GM10847 (cell line): ENCODE results near the gene PRR18.

Experiments
- POLR2A ChIP-seq: IDR thresholded peaks from 2 replicates; pipeline ENCODE4 v1.6.1; 2011; ENCODE audit not compliant: insufficient read length; ENCODE audit errors: extremely low read depth

Gene PRR18

GRCh38 chr6:166297606-166298005 is 10.6 kb downstream of the PRR18 start:
- no peak for TF ChIP-seq POLR2A

GRCh38 chr6:166296035-166296883 is 11.9 kb downstream of the PRR18 start:
- no peak for TF ChIP-seq POLR2A

DNA sequence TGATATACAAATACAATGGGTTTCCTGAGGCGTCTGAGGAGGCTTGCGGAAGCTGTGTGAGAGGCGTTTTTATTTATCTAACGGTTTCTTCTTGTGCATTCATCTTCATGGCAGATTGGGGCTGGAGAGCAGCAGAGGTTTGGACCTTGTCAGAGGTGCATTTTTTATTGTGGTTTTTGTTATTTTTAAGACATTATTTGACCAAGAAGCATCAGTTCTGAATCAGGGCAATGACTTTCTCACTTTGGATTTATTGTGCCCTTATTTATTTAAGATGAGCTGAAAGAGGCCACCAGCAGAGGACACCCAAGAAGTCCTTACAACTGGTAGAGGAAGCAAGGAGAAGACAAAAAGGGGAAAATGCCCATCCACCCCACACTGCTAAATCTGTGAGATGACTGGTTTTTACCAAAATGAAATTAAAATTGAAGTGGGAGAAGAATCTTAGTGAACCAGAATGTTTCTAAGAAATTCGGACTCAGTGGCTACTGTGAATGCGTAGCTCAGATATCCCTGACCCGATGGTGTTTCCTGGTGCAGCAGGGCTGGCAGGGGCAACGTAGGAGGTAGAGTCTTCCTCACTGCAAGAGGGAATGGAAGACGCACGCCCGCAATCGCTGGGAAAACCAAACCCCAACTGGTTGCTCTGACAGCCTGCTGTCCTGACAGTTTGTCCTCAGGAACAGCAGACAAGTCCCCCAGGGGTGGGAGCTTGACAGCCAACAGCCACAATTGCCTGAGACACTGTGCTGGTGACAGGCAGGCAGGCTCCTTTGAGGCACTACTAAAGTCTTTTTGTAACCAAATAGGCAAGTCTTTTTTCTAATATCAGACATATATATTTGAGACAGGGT is 14.2 kb downstream of the PRR18 start:
- no peak for TF ChIP-seq POLR2A

DNA sequence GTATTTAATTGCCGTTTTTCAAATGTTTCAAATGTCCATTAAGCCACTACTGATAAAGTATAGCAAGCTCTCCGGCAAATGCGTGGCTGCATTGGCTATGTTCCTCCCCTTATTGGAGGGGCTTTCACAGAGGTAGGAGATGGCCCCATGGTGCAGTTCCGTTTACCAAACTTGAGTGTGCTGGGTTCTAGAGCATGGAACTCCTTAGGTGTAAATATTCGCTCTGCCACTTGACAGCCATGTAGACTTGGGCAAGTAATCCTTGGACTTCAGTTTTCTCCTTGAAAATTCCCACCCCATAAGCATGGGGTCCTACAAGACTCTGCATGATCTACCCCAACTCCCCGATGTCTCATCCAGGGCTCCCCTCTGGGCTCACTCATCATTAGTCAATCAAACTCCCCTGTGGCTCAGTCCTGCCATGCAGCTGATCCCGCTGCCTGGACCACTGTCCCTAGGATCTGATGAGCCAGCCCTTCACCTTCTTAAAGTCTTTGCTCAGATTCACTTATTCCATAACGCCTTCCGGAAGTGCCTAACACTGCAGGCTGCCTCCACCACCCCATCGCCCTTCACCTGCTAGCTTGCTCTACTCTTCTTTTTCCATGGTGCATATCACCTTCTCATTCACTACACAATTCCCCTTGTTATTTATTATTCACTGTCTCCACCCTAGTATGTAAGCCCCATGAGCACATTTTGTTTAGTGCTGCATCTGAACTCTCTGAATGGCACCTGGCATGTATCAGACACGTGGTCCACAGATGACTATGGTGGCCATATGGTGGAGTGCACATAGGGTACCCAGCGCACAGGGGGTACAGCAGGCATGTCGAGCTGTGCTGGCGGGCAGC is 18.8 kb downstream of the PRR18 start:
- no peak for TF ChIP-seq POLR2A

GRCh38 chr6:166286839-166287271 is 21.3 kb downstream of the PRR18 start:
- TF ChIP-seq POLR2A = no peak

GRCh38 chr6:166285233-166285632 is 23.0 kb downstream of the PRR18 start:
- no peak for TF ChIP-seq POLR2A

DNA sequence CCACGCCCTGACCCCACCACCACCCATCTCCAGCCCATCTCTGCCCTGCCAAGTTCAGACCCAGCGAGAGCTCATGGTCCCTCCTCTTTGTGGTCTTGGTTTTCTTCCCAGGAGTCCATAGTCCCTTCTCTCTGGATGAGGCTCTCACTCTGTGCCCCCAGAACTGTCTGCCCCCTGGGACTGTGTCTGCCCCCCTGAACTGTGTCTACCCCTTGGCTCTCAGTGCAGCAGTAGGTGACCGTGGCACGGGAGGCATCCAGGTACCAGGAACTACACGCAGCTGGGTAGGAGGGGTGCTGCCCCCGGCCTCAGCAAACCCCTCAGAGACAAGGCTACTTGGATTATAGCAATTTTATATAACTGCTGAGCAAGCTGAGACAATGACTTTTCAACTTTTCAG is 23.6 kb downstream of the PRR18 start:
- TF ChIP-seq POLR2A = no peak

- no peak for TF ChIP-seq POLR2A
Measured at GRCh38 chr6:166282394-166283032, 25.7 kb downstream of the PRR18 start.

DNA sequence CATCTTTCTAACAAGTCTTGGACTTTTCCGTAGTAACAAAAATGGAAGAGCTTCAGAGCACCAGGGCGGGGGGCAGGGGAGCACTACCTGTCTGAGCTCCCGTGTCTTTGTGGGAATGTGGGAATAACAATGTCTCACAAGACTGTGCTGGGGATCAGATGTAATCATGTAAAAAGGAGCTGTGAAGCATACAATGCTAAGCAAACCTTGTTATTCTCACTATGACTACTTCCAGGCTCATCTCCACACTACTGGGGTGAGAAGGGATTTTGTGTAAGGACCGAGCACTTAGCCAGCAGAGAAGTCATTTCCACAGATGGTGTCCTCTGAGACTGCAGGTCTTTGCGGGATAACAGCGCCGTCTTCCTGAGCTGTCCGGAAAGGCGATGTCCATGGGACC is 27.1 kb downstream of the PRR18 start:
- TF ChIP-seq POLR2A = no peak

GRCh38 chr6:166279393-166279679 is 28.9 kb downstream of the PRR18 start:
- TF ChIP-seq POLR2A = no peak

DNA sequence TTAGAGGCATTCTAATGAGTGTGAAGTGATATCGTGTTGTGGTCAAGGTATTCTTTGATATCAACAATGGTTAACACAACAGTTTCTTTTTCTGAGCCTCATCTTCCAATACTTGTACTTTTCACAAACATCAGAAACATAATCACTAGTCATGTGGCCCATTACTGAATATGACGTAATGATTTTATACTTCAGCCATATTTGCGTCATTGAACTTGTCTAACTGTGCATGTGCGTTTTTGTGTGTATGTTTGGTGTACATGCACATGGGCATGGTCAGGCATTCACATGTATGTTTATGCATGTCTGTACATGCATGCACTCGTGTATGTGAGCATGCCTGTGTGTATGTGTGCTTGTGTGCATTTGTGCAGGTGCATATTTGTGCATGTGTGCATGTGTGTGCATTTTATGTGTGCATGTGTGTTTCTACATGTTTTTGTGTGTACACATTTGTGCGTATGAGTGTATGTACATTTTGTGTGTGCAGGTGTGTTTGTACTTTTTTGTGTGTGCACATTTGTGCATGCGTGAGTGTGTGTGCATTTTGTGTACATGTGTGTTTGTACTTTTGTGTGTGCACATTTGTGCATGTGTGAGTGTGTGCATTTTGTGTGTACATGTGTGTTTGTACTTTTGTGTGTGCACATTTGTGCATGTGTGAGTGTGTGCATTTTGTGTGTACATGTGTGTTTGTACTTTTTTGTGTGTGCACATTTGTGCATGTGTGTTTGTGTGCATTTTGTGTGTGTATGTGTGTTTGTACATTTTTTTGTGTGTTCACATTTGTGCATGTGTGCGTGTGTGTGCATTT is 29.4 kb downstream of the PRR18 start:
- TF ChIP-seq POLR2A = no peak

DNA sequence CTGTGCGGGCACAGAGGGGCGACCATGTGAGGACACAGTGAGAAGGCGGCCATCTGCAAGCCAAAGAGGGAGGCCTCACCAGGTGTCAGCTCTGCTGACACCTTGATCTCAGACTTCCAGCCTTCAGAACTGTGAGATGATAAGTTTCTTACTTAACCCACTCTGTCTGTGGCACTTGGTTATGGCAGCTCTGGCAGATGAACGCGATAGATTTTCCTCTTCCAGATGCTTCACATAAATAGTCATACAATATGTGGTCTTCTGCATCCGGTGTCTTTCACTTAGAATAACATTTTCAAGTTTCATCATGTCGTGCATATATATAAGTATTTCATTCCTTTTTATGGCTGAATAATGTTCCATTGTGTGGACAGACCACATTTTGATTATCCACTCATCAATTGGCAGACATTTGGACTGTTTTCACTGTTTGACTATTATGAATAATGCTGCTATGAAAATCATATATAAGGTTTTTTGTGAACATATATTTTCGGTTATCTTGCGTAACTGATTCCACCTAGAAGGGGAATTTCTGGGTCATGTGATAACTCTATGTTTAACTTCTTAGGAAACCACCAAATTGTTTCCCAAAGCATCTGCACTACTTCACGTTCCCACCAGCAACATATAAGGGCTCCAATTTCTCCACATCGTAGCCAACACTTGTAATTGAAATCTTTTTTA is 30.2 kb downstream of the PRR18 start:
- TF ChIP-seq POLR2A = no peak

DNA sequence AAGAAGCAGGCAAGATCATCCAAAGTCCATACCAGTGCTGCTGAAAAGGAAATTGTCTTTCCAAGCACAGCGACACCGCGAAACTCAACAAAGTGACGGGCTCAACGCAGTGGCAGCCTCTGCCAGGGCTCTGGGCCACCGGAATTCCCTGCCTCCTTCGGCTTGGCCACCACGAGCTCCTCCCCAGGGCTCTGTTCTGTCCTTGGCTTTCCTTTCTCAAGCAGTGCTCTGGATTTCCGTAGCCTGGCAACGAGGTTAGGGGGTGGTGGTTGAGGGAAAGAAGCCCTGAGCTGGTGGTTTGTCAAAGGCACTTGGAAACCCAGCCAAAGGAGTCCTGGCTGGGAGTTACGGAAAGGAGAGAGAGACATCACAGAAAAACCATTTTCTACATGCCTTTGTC is 31.2 kb downstream of the PRR18 start:
- no peak for TF ChIP-seq POLR2A
